Activated CD8-positive, alpha-beta memory T cell treated with anti-CD3 and anti-CD28 coated beads, Interleukin-2, amount 50 U/mL, for 24 hours (primary cell): Measurements from ENCODE around the gene DLGAP1.
"Not testable (repeated sequence)": the region's sequence is repeated elsewhere in the genome, so short reads cannot be mapped to it uniquely, and the experiment has no call there.

Experiments
- DNase-seq: peaks from one replicate; pipeline ENCODE4 v3.0.0-alpha.2; 2020; ENCODE audit errors: extremely low read depth

DLGAP1 gene

DNA sequence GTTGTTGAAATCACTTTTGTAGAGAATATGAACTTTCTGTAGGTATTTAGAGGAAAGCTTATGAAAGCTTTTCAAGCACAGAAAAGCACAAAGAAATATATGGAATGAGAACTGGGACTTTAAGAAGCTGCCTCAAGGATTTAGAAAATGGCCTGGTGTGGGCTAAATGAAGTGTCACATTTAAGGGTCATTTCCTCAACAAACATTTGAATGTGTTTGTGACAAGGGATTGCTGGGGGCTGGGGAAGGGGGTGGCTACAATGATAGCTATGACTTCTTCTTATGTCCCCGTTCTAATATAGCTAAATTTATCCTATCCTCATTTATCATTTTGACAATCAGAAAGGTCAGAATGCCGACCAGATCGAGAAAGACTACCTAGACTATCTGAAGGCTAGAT lies 69.2 kb downstream of the DLGAP1 start:
- DNase-seq, result no peak

DNA sequence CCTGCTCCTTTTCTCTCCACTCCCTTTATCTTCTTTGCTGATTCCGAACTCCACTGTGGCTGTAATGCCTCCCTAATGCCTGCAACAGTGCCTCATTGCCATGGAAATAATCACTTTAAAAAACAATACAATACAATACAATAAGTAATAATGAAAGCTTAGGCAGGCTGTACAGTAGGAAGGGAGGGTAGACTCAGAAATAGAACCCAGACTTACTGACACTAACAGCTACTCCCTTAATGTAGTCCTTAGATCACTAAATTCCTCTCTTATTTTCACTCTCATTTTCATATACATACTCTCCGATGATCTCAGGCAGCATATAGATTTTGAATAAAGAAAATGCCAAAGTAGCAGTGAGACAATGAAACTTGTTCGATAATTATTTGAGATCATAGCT lies 70.2 kb downstream of the DLGAP1 start:
- no peak for DNase-seq

- DNase-seq, result no peak
These were observed 80.5 kb downstream of the DLGAP1 start for GRCh38 chr18:4374564-4374963.

DNA sequence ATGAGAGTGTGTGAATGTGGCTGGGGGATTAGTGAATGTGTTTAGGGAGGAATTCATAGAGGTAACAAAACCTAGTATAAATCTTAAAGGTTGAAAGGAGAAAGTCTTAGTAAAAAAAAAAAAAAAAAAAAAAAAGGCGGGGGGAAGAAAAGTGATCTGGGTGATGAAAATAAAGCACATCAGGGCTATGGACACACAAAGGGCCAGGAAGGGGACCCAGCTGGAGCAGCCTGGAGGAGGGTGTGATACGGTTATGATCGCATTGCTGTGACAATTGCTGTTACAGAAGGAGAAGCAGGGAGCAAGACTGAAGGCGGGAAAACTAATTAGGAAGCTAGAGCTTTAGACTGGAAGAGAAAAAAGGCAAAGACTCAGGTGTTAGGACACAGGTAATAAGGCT lies 85.4 kb downstream of the DLGAP1 start:
- DNase-seq, result no peak

- DNase-seq, result no peak
These were observed 94.8 kb downstream of the DLGAP1 start for GRCh38 chr18:4360221-4360715.

GRCh38 chr18:4358618-4359017 lies 96.5 kb downstream of the DLGAP1 start:
- no peak for DNase-seq

- DNase-seq, result no peak
These were observed 97.5 kb downstream of the DLGAP1 start for GRCh38 chr18:4357579-4357978.

- DNase-seq, result no peak
These were observed 98.2 kb downstream of the DLGAP1 start for GRCh38 chr18:4356929-4357328.

DNA sequence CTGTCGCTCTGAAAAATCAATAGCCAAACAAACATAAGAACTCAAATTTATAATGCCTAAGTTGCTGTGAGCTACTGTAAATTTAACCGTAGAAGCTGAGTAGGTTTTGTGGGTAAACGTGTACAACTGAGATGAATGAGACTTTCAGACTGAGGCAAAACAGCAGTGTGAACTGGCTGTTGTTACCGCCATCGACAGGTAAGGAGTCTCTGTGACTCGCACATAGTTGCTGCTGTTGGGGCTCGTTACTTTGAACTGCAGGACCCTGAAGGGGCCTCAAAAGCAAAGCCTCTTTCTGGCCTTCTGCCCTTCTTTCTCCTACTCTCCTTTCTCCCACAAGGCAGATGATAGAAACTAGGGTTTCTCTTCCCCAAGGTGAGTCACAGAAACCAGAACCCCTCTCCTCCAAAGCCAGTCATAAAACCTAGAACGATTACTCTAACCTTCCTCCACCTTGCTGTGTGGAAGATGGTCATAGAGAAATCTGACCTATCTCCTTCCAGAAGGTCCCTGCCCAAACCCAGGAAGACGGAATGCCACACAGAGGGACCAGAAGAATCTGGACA lies 101.2 kb downstream of the DLGAP1 start:
- no peak for DNase-seq

GRCh38 chr18:4352746-4353551 lies 102.2 kb downstream of the DLGAP1 start:
- DNase-seq, result no peak

- DNase-seq, result no peak
These were observed 104.1 kb downstream of the DLGAP1 start for GRCh38 chr18:4351005-4351404.

DNA sequence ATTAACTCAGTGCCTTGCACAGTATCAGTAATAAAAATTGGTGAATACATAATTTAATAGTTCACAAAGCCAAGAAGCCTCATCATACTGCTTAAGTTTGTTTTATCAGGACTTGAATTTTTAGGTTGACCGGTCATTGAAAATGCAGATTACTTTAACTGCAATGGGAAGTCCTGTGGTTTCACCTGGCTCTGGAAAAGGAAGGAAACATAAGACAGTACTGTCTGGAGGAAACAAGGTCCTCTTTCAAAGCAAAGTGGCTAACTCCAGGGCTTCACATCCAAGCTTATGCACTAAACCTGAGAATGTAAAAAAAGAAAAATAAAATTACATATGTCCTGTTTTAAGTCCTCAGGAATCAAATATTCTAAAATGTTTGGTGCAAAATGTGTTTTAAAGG lies 119.7 kb downstream of the DLGAP1 start:
- no peak for DNase-seq

DNA sequence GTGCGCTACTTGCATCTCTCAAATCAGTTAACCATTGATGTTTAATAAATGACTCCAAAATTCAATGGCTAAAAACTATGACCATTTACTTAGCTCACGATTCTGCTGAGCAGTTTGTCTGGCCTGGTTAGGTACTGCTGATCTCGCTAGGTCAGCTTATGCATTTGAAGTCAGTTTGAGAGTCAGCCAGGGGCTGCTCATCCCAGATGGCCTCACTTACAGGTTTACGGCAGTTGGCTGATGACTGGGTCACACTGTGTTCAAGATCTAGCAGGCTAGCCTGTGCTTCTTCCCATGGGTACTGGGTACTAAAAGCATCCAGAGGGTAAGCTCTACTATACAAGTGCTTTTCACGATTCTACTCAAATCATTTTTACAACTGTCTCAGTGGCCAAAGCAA lies 122.1 kb downstream of the DLGAP1 start:
- no peak for DNase-seq

GRCh38 chr18:4319738-4320677 lies 135.1 kb downstream of the DLGAP1 start:
- no peak for DNase-seq

- no peak for DNase-seq
These were observed 136.8 kb downstream of the DLGAP1 start for GRCh38 chr18:4318311-4318710.

- DNase-seq, result not testable (repeated sequence)
These were observed 143.2 kb downstream of the DLGAP1 start for GRCh38 chr18:4311945-4312344.

DNA sequence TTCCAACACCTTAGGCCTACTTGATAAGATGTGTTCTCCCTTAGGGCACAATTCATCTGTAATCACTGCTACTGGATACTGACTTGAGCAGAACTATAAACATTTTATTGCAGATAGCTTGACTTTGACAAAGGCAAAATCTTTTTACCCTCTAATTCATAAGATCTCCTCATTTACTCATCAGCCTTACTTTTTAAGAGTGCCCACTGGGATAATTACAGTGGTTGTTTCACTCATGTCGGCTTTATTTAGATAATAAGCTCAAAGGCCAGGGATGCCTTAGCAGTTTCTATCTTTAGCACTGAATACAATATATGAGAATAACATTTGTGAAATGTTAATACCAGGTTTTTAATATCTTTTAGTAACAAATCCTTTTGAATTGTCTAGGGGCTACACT lies 144.0 kb downstream of the DLGAP1 start:
- no peak for DNase-seq

- DNase-seq, result no peak
These were observed 145.9 kb downstream of the DLGAP1 start for GRCh38 chr18:4309227-4309626.

DNA sequence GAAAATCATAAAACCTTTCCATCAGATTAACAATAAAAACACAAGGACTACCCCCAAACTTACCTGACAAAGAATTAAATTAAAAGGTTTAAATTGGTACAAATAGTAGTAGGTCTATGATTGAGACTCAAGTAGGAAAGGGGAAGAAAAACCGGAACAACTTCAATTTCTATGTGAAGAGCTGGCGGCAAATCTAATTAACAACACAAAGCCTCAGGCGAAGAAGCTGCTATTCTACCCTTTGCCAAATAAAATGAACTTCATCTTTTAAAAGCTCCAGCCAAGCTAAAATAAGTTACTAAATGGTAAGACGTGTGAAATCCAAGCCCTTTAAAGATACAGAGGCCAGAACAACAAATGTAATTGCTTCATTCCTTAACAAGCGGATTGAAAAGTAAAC lies 146.5 kb downstream of the DLGAP1 start:
- DNase-seq, result no peak

DNA sequence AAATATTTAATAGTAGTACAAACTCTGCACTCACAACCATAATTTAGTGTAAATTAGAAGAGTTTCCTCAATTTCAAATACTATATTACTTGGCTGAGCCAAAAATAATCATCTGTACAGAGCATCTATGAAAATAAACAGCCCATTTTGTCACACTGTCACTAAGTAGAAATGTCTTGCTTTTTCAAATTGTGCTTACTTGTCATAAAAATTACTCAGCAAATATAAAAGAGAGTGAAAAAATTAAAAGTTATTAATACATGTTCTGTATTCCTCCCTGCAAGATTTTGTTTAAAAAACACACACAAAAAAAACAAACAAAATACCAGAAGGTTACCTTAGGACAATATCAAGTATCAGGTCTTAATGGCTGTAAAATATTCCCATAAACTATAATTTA lies 155.7 kb downstream of the DLGAP1 start:
- DNase-seq, result no peak

DNA sequence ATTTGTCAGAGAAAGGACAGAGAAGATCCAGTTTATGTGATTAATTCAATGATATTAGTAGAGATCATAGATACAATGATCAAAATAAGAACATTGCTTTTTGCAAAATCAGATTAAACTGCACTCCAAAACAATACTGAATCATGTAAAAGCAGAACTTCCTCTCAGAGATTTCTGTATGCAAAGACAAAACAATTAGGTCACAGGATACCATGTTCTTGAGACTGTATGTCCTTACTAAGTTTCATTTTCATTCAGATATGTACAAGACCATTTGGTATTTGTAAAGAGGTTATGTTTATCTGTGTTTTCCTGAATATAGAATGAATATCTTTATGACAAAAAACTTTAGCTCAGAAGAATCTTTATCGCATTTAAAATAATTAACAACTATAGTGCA lies 161.8 kb downstream of the DLGAP1 start:
- DNase-seq, result no peak

GRCh38 chr18:4292696-4293095 lies 162.4 kb downstream of the DLGAP1 start:
- DNase-seq, result no peak
